Islet precursor cell (in vitro differentiated cells): ENCODE measurements around the gene KNSTRN.
A peak's percentile ranks its signal among the peaks of the same experiment; 100 is the strongest.

Experiments used
- DNase-seq: peaks from one replicate; pipeline ENCODE4 v3.0.0-alpha.2; 2018

Gene KNSTRN

GRCh38 chr15:40345867-40346578, 36.5 kb upstream of the KNSTRN start:
- no peak for DNase-seq

GRCh38 chr15:40346579-40347558, 35.7 kb upstream of the KNSTRN start:
- no peak for DNase-seq

- no peak for DNase-seq
Observed at GRCh38 chr15:40347559-40348473, 34.7 kb upstream of the KNSTRN start.

- no peak for DNase-seq
Observed at GRCh38 chr15:40348474-40348870, 34.0 kb upstream of the KNSTRN start.

DNA sequence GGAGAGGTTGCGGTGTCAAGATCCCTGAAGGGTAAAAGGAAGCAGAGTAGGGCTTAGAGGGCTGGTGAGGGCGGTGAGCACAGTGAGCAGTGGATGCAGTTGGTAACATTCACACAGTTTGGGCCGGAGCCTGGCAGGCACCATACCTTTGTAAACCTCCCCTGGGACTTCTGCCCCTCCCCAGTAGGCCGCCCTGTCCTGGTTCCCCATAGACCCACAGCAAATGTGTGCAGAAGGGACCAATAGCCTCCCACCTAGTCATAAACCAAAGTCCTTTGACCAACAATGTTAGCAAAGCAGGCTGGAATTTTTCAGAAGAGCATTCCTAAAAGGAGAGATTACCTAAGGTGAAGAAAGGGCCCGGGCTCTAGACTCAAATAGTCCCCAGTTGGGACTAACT, 33.4 kb upstream of the KNSTRN start:
- DNase-seq: no peak

DNA sequence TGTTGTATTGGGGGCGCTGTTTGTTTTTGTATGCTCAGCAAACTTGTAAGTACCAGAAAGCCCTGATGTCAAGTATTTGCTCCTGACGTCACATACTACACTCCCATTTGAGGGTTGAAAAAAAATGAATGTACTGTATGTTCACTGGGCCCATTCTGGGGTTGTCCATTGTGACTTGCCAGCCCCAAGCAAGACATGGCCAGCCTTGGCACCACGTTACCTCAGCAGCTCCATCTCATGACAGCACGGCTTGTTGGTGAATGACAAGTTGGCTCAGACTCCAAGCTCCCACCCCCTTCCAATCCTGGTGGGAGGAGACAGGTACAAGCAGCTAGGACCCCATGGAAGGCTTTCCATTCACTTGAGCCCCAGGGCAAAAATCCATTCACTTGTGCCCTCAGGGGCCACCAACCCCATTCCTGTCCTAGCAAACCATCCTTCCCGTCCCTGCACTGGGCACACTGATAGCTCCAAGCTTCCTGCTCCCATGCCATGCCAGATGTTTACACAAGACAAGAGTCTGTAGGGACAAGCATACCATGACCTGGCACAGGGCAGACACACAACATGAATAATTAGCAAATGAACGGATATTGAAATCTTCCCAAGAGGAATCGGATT, 30.1 kb upstream of the KNSTRN start:
- DNase-seq: no peak

GRCh38 chr15:40353697-40354096, 28.8 kb upstream of the KNSTRN start:
- DNase-seq: no peak

DNA sequence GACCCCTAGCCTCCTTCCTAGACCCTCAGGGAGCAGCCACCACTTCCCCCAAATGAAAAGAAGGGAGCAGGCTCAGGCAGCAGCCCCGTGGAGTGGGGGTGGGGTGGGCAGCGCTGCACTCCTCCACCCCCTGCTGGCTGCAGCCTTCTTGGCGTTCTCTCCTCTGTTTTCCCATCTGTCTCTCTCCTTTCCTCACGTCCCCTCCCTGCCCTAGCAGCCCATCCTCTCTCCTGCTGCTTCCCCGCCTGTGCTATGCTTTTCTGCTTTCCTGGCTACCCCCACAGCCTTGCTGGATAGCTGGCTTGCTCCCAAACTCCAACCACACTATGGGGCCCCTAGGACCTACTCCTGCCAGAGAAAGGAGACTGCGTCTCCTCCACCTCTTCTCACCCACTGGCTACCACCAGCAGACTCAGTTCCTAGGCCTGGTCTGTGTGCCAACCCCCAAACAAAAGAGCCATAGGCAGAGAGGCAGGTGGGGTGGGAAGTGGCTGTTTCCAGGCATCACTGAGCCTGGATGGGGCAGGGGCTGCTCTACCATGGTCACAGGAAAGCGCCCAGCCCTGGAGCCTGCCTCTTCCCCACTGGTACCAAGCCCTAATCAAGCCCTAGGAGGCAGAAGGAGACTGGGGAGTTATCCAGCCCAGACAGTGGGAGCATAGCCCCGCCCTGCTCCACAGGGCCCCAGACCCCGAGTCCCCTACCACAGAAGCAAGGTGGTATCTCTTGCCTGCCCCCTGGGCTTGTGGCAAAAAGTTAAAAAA, 27.9 kb upstream of the KNSTRN start:
- DNase-seq: peak; percentile 73

- DNase-seq: no peak
Observed at GRCh38 chr15:40355976-40356585, 26.4 kb upstream of the KNSTRN start.

DNA sequence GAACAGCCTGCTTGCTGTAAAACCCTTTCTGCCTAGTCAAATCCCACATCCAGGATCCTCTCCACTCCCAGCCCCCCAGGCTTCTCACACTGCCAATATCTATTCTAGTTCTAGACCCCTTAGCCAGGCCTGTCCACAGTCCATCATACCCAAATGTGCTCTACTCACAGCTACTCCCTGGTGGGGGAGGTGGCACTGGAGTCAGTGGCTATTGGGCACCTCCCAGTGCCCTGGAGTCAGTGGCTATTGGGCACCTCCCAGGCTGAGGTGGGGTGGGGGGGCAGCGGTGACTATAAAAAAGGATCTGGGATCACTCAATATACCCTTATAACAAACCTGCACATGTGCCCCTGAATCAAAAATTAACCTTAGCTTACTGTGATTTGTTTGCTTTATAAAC, 25.3 kb upstream of the KNSTRN start:
- no peak for DNase-seq

DNA sequence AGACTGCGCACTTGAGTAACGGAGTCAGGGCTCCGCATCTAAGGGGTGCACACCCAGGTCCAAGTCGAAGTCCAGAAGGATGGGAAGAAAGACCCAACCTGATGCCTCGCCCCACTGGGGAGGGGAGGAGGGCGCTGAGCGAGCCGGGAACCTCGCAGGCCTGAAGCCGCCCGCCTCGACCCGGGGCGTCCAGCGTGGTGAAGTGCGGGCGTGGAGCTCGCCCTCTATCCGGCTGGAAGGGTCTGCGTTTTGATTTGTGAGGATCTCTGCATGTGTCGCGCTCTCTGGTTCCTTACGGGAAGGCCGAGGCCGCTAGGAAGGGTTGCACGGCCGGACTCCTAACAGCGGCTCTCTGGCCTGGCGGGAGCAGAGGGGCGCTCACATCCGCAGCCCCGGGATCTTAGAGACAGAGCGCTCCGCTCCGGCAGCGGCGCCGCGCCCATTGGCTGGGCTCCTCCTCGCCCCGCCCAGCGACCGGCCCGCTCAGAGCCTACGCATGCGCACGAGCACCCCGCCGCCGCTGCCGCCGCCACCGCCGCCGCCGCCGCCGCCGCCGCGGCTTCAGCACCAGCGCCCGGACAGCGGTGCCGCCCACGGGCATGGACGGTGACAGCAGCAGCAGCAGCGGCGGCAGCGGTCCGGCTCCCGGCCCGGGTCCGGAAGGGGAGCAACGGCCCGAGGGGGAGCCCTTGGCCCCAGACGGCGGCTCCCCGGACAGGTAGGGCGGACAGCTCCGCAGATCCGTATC, 24.6 kb upstream of the KNSTRN start, which contains the start of gene DISP2:
DISP2 (plus strand) TSS at position 497 of the 748 bp plus-strand sequence; CDS start at position 600, 103 bp downstream.
- DNase-seq: peak; percentile 94

DNA sequence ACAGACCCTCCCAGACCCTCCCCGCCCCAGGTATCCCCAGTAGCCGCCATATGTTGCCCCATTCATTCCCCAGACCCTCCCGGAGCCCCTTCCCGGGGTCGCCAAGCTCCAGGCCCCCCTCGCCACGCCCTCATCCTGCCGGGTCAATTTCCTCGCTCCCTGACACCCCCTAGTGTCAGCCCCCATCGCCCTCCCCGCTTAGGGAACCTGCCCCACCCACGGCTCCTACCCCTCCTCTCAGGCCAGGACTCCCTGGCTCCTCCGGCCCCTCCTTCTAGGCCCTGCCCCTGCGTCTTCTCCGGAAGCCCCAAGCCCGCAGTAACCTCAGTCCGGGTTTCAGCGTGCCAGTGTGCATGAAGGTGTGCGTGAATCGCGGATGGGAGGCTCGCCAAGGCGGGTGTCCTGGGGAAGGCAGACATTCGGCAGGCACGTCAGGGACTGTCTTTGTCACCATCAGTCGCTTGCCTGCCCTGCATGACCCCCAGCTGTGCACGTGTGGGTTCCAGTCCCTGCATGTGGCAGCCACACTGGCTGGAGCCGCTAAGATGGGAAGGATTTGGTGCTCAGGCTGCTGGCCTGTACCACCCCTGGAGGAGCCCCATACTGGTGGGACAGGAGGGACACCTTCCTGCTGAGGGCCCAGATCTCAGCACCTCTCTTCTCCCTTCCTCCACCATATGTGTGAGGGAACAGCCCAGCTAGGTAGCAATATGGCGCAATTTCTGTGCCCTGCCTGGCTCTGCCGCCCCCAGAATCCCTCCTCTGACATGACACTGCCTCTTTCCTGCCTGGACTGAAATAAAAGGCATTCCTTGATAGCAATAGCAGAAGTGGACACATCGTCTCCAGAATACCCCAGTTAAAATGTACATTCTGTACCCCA, 23.8 kb upstream of the KNSTRN start:
- DNase-seq: no peak

DNA sequence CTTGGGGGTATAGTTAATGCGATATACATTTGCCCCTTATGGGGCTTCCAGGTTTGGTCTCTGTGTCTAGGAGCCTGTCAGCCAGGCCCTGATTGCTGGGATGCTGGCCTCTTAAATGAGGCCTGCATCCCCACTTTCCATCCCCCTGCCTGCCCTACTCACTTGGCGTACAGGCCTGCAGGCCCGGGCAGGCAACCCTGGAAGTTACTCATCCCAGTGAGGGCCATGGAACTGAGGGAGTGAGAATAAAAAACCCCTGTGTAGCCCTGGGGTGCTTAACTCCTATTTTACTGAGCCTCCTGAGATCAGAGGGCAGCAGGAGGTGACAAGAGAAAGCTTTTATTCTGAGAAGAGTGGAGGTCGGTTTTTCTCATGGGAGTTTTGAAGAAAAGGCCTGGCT, 22.5 kb upstream of the KNSTRN start:
- no peak for DNase-seq

GRCh38 chr15:40361640-40362039, 20.9 kb upstream of the KNSTRN start:
- no peak for DNase-seq

DNA sequence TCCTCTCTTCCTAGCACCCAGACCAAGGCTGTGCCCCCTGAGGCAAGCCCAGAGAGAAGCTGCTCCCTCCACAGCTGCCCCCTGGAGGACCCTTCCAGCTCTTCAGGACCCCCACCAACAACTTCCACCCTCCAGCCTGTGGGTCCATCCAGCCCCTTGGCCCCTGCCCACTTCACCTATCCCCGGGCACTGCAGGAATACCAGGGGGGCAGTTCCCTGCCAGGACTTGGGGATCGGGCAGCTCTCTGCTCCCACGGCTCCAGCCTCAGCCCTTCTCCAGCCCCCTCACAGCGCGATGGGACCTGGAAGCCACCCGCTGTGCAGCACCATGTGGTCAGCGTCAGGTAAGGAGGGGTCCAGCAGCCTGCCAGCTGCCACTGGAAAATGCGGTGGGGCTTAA, 18.9 kb upstream of the KNSTRN start:
- no peak for DNase-seq

DNA sequence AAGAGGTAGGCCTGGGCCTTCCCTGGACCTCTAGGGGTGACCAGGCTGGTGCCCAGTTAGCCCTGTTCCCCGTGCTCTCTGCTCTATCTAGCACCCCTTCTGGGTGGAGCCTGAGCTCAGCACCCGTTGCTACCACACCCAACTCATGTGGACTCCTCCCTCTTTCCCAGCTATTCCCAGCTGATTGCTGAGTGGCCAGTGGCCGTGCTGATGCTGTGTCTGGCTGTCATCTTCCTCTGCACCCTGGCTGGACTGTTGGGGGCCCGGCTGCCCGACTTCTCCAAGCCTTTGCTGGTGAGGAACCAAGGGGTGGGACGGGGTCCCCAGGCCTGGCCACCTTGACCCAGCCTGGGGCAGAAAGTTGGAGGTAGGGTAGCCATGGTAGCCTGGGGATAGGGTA, 18.3 kb upstream of the KNSTRN start:
- DNase-seq: no peak

DNA sequence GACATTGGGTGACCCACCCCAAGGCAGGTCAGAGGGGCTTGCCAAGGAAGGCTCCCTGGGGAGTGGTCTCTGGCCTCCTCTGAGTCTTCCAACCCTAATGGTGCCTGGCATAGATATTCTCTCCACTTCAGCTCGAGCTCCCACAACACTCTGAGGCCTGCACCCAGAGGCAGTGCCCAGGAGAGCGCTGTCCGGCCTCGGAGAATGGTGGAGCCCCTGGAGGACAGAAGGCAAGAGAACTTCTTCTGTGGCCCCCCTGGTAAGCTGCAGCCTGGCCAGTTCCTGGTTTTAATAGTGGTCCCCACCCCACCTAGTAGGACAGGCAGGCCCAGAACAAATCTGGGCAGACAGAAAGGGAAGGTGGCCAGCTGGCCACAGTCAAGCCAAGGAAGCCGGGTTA, 17.5 kb upstream of the KNSTRN start:
- DNase-seq: no peak

GRCh38 chr15:40365624-40366456, 16.7 kb upstream of the KNSTRN start:
- no peak for DNase-seq
